HCT116 (cell line): ENCODE data around the gene NKTR.

Experiments used
- CEBPB ChIP-seq: IDR thresholded peaks from 2 replicates; pipeline ENCODE4 v1.6.1; 2012; ENCODE audit warnings: low read depth
- CTCF ChIP-seq, 3 experiments: fragments of 200-600 bp in 1 of 3; sonication (generic) in 1 of 3; IDR thresholded peaks in 2 of 3; conservative IDR thresholded peaks in 1 of 3; 2 replicates each; pipeline ENCODE4 v1.5.1; 2012 to 2017; ENCODE audit warnings: low read depth in 2 of 3, low read length in 2 of 3, antibody characterized with exemption in 1 of 3, borderline replicate concordance in 1 of 3, control low read depth in 1 of 3, mild to moderate bottlenecking in 1 of 3, mixed read lengths in 1 of 3, mixed run types in 1 of 3, moderate library complexity in 1 of 3; ENCODE audit not compliant: insufficient read depth in 1 of 3
- ELF1 ChIP-seq: IDR thresholded peaks from 2 replicates; pipeline ENCODE4 v1.6.1; 2012; ENCODE audit warnings: low read depth, borderline replicate concordance
- RAD21 ChIP-seq: IDR thresholded peaks from 2 replicates; pipeline ENCODE4 v1.6.1; 2012; ENCODE audit warnings: low read depth, mild to moderate bottlenecking

GRCh38 chr3:42557854-42558253, 42.6 kb upstream of the NKTR start:
- TF ChIP-seq CTCF (IDR thresholded peaks at IDR 0.05 in 2 of 3, conservative IDR thresholded peaks at IDR 0.05 in 1 of 3; ENCODE audit: borderline replicate concordance in 1 of 3, insufficient read depth in 1 of 3, low read depth in 2 of 3, low read length in 2 of 3) (peak; percentile 45 to 93 (median 48)), ELF1 (no peak), CEBPB (no peak), RAD21 (peak; percentile 56)
